Progenitor cell of endocrine pancreas (in vitro differentiated cells): ENCODE measurements around the gene SCFD2. TPM values are rescaled to one million over a fixed set of nuclear protein-coding genes. Genes with fewer than 3 reads are reported as not detected.

Experiments
- DNase-seq: peaks from one replicate; pipeline ENCODE4 v3.0.0; 2021; ENCODE audit warnings: low spot score; ENCODE audit not compliant: unreplicated experiment
- H3K27ac Mint-ChIP-seq: 2 replicates; pipeline ENCODE4 v1.8.0; 2021; ENCODE audit warnings: mild to moderate bottlenecking, moderate library complexity, mixed read lengths
- H3K27me3 Mint-ChIP-seq: 2 replicates; pipeline ENCODE4 v1.8.0; 2021; ENCODE audit warnings: mixed read lengths
- H3K36me3 Mint-ChIP-seq: 2 replicates; pipeline ENCODE4 v1.8.0; 2022; ENCODE audit warnings: mixed read lengths; ENCODE audit not compliant: insufficient read depth
- H3K4me1 Mint-ChIP-seq: 2 replicates; pipeline ENCODE4 v1.8.0; 2021; ENCODE audit warnings: low read depth, mixed read lengths
- H3K4me3 Mint-ChIP-seq: 2 replicates; pipeline ENCODE4 v1.8.0; 2021; ENCODE audit warnings: low read depth, mild to moderate bottlenecking, moderate library complexity, mixed read lengths
- H3K9me3 Mint-ChIP-seq: 2 replicates; pipeline ENCODE4 v1.8.0; 2021; ENCODE audit warnings: low read depth, mixed read lengths
- total RNA-seq: library from RNA; stranded (reverse); gene quantifications from 2 replicates; pipeline ENCODE4 v1.2.1, GENCODE V29; 2021
- TF ChIP-seq, protein P1 (sequence below): fragments of 200-600 bp; sonication (generic); IDR thresholded peaks from one replicate; pipeline ENCODE4 v1.5.0; 2021; ENCODE audit warnings: antibody characterized with exemption, mild to moderate bottlenecking; ENCODE audit not compliant: unreplicated experiment

Gene SCFD2
- total RNA-seq, 1 donor from 2014 or later = 12.5 TPM

DNA sequence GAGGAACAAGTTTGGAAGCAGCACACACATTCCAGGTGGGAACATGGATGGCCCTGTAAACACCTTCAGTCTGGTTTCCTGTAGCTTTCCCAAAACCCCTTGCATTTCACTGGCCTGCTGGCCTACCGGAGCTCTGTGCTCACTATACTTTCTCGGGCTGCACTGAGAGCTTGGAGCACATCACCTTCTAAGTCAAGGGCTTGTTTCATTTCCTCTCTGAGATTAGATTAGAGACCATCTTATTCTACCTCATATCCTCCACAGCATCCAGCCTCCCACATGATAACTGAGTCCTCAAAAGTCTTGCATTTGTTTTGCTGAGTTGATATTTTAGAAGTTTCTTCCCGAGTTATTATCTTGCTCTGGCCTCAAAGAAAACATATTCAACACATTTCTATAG is 356.0 kb downstream of the SCFD2 start:
- no peaks in the 10 kb centered on the region for H3K36me3 Mint-ChIP-seq
- no peak overlapping the region for H3K27ac Mint-ChIP-seq
- peaks cover 4% of the 10 kb centered on the region for H3K9me3 Mint-ChIP-seq
- H3K4me3 Mint-ChIP-seq = no peak overlapping the region
- no peak for DNase-seq
- TF ChIP-seq, protein P1, sequence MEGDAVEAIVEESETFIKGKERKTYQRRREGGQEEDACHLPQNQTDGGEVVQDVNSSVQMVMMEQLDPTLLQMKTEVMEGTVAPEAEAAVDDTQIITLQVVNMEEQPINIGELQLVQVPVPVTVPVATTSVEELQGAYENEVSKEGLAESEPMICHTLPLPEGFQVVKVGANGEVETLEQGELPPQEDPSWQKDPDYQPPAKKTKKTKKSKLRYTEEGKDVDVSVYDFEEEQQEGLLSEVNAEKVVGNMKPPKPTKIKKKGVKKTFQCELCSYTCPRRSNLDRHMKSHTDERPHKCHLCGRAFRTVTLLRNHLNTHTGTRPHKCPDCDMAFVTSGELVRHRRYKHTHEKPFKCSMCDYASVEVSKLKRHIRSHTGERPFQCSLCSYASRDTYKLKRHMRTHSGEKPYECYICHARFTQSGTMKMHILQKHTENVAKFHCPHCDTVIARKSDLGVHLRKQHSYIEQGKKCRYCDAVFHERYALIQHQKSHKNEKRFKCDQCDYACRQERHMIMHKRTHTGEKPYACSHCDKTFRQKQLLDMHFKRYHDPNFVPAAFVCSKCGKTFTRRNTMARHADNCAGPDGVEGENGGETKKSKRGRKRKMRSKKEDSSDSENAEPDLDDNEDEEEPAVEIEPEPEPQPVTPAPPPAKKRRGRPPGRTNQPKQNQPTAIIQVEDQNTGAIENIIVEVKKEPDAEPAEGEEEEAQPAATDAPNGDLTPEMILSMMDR = no peak
- no peaks in the 10 kb centered on the region for H3K27me3 Mint-ChIP-seq
- peaks cover 35% of the 10 kb centered on the region for H3K4me1 Mint-ChIP-seq

DNA sequence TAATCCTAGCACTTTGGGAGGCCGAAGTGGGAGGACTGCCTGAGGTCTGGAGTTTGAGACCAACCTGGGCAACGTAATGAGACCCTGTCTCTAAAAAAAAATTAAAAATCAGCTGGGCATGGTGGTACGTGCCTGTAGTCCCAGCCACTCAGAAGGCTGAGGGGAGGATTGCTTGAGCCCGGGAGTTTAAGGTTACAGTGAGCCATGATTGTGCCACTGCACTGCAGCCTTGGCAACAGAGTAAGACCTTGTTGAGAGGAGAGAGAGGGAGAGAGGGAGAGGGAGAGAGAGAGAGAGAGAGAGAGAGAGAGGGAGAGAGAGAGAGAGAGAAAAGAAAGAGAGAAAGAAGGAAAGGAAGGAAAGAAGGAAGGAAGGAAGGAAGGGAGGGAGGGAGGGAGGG is 358.8 kb downstream of the SCFD2 start:
- Mint-ChIP-seq H3K9me3 (peaks cover 4% of the 10 kb centered on the region), H3K27me3 (no peaks in the 10 kb centered on the region), H3K36me3 (no peaks in the 10 kb centered on the region), H3K4me3 (no peak overlapping the region), H3K27ac (no peak overlapping the region), H3K4me1 (peaks cover 22% of the 10 kb centered on the region)
- DNase-seq = no peak
- TF ChIP-seq, protein P1 = no peak

DNA sequence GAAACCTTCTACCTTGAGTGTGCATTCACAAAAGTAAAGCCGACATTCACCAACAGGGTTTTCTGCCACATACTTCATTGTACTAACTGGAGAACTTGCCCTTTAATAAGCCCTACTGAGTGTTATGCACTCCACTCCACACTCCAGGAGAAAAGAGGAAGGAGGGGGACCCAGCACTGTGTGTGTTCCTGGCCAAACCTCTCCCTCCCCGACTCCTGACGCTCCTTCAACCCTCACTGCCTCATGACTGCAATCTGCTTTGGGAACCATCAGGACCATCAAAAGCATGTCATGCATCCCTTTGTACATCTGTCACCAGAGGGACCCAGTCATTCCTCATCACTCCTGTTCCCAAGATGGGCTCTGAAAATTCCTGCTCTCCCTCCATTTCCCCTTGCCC is 360.1 kb downstream of the SCFD2 start:
- Mint-ChIP-seq H3K4me3 (no peak overlapping the region), H3K36me3 (no peaks in the 10 kb centered on the region), H3K4me1 (peaks cover 14% of the 10 kb centered on the region), H3K27me3 (no peaks in the 10 kb centered on the region), H3K9me3 (peaks cover 4% of the 10 kb centered on the region), H3K27ac (no peak overlapping the region)
- TF ChIP-seq, protein P1 = no peak
- DNase-seq = no peak

DNA sequence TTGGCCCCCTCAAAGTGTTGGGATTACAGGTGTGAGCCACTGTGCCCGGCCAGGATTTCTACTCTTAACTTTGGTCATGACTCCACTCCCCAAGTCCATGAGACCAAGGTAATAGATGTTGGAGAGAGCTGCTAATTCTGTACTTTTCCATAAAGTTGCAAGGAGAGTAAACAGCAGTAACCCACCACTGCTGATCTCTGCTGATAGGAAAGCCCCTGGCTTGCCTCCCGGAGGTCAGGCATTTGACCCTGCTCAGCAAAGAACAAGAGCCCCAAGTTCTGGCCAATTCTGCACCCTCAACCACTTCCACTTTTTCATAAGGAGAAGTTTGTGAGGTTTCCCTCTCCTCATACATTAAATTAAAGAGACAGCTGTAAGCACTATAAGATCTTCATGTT is 360.7 kb downstream of the SCFD2 start:
- TF ChIP-seq, protein P1 = no peak
- Mint-ChIP-seq H3K27ac (no peak overlapping the region), H3K4me1 (peaks cover 13% of the 10 kb centered on the region), H3K36me3 (no peaks in the 10 kb centered on the region), H3K9me3 (peaks cover 4% of the 10 kb centered on the region), H3K27me3 (no peaks in the 10 kb centered on the region), H3K4me3 (no peak overlapping the region)
- DNase-seq = no peak

DNA sequence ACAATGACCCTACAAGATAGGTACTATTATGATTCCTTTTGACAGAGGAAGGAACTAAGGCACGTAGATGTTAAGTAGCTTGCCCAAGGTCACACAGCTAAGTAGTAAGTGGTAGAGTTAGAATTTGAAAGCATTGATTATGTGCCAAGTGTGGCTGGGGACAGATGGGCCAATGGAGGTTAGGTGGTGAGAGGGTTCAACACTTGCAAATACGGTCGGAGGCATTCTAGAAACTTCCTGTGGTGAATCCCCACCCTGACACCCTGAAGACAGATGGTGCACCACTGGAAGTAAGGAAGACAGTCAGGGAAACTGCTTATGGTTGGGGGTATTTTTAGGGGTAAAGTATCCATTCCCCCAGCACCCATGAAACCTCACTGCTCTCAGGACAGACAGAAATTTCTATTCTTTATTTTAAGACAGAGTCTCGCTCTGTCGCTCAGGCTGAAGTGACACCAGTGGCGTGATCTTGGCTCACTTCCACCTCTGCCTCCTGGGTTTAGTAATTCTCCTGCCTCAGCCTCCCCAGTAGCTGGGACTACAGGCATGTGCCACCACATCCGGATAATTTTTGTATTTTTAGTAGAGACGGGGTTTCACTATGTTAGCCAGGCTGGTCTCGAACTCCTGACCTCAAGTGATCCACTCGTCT is 361.2 kb downstream of the SCFD2 start:
- H3K9me3 Mint-ChIP-seq = peaks cover 4% of the 10 kb centered on the region
- no peaks in the 10 kb centered on the region for H3K27me3 Mint-ChIP-seq
- DNase-seq = no peak
- TF ChIP-seq, protein P1 = no peak
- no peak overlapping the region for H3K27ac Mint-ChIP-seq
- H3K4me3 Mint-ChIP-seq = no peak overlapping the region
- H3K4me1 Mint-ChIP-seq = peaks cover 11% of the 10 kb centered on the region
- H3K36me3 Mint-ChIP-seq = peaks cover under 1% of the 10 kb centered on the region
